ENCODE results near the gene MAJIN.

The MAJIN gene

GRCh38 chr11:64892411-64892831, 79.5 kb downstream of the MAJIN start:
- TF ChIP-seq NFIC (IDR thresholded peaks at IDR 0.05): no peak
- no peak for TF ChIP-seq TAF1 (IDR thresholded peaks at IDR 0.05; ENCODE audit: low read depth)
- no peak for TF ChIP-seq EP300 (IDR thresholded peaks at IDR 0.05; ENCODE audit: borderline replicate concordance)
- TF ChIP-seq RAD21 (IDR thresholded peaks at IDR 0.05; ENCODE audit: low read depth): no peak
- no peak for TF ChIP-seq EGR1 (IDR thresholded peaks at IDR 0.05)
- TF ChIP-seq MAX (IDR thresholded peaks at IDR 0.05): no peak
- TF ChIP-seq USF1 (IDR thresholded peaks at IDR 0.05): no peak
- TF ChIP-seq ZBTB7A (IDR thresholded peaks at IDR 0.05; ENCODE audit: low read depth): no peak
- no peak for TF ChIP-seq REST (IDR thresholded peaks at IDR 0.05; ENCODE audit: low read depth)
- no peak for TF ChIP-seq TEAD4 (IDR thresholded peaks at IDR 0.05)
- TF ChIP-seq CEBPB (IDR thresholded peaks at IDR 0.05): no peak
- TF ChIP-seq CREB1 (IDR thresholded peaks at IDR 0.05; ENCODE audit: low read depth): no peak
- TF ChIP-seq TCF12 (IDR thresholded peaks at IDR 0.05; ENCODE audit: low read depth): no peak
- no peak for TF ChIP-seq FOXM1 (IDR thresholded peaks at IDR 0.05; ENCODE audit: borderline replicate concordance, low read depth)
- no peak for TF ChIP-seq YY1 (IDR thresholded peaks at IDR 0.05; ENCODE audit: low read depth)

GRCh38 chr11:64891880-64892279, 80.0 kb downstream of the MAJIN start:
- TF ChIP-seq RAD21 (IDR thresholded peaks at IDR 0.05; ENCODE audit: low read depth) (no peak), EP300 (IDR thresholded peaks at IDR 0.05; ENCODE audit: borderline replicate concordance) (no peak), TAF1 (IDR thresholded peaks at IDR 0.05; ENCODE audit: low read depth) (no peak), USF1 (IDR thresholded peaks at IDR 0.05) (no peak), CREB1 (IDR thresholded peaks at IDR 0.05; ENCODE audit: low read depth) (no peak), CEBPB (IDR thresholded peaks at IDR 0.05) (no peak), FOXM1 (IDR thresholded peaks at IDR 0.05; ENCODE audit: borderline replicate concordance, low read depth) (no peak), TCF12 (IDR thresholded peaks at IDR 0.05; ENCODE audit: low read depth) (no peak), TEAD4 (IDR thresholded peaks at IDR 0.05) (no peak), NFIC (IDR thresholded peaks at IDR 0.05) (no peak), MAX (IDR thresholded peaks at IDR 0.05) (no peak), ZBTB7A (IDR thresholded peaks at IDR 0.05; ENCODE audit: low read depth) (no peak), YY1 (IDR thresholded peaks at IDR 0.05; ENCODE audit: low read depth) (no peak), EGR1 (IDR thresholded peaks at IDR 0.05) (no peak), REST (IDR thresholded peaks at IDR 0.05; ENCODE audit: low read depth) (no peak)

DNA sequence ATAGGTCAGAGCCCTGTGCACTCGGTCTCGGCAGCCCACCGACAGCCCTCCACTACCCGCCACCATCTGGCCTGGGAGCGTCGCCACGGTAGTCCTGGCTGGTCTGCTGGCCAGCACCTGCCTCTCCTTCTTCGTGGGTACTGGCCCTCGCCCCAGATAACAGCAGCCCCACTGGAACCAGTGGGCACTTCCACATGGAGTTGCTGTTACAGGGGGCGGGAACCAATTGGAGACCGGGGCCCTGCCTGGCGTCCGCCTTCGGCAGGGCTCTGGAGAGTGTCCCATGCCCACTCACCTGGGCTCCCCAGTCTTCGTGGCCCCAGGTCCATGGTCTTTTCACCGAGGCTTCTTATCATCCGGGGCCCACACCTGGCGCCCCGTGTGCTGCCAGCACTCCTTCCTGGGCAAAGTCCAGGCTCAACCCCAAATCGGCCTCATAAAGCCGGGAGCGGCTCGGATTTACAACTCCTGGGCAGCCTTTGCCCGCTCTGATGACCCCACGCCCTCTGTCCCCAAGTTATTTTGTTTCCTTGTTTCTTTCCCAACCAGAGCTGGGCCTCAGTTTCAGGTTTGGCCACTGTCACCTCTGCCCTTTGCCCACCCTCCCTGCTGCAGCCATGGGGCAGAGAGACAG, 80.6 kb downstream of the MAJIN start:
- TF ChIP-seq YY1 (IDR thresholded peaks at IDR 0.05; ENCODE audit: low read depth) (no peak), ZBTB7A (IDR thresholded peaks at IDR 0.05; ENCODE audit: low read depth) (no peak), USF1 (IDR thresholded peaks at IDR 0.05) (no peak), EGR1 (IDR thresholded peaks at IDR 0.05) (no peak), NFIC (IDR thresholded peaks at IDR 0.05) (no peak), TAF1 (IDR thresholded peaks at IDR 0.05; ENCODE audit: low read depth) (no peak), EP300 (IDR thresholded peaks at IDR 0.05; ENCODE audit: borderline replicate concordance) (no peak), TCF12 (IDR thresholded peaks at IDR 0.05; ENCODE audit: low read depth) (no peak), FOXM1 (IDR thresholded peaks at IDR 0.05; ENCODE audit: borderline replicate concordance, low read depth) (no peak), RAD21 (IDR thresholded peaks at IDR 0.05; ENCODE audit: low read depth) (no peak)

DNA sequence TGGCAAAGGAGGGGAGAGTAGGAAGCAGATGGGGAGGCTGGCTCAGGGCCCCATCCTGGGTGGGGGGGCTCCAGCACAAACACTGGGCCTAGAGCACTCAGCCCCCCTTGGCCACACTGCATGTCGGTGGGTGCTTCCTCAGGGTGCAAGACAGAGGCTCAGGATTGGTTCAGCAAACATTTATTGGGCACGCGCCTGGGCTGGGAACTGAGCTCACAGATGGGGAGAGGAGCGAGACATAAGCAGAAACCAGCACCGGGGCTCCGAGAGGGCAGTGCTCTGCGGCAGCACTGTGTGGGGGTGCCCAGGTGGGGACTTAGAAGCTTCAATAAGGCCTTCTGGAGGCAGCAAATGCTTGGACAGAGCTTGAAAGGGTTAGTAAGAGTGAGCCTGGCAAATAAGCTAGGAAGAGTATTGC, 81.4 kb downstream of the MAJIN start:
- TF ChIP-seq EGR1 (IDR thresholded peaks at IDR 0.05) (no peak), RAD21 (IDR thresholded peaks at IDR 0.05; ENCODE audit: low read depth) (no peak), REST (IDR thresholded peaks at IDR 0.05; ENCODE audit: low read depth) (no peak), FOXM1 (IDR thresholded peaks at IDR 0.05; ENCODE audit: borderline replicate concordance, low read depth) (no peak), MAX (IDR thresholded peaks at IDR 0.05) (no peak)

All from Ishikawa (cell line).